ENCODE data around the gene CAPN10. TPM values are rescaled to one million over a fixed set of nuclear protein-coding genes. Genes with fewer than 3 reads are reported as not detected.

Gene CAPN10
- total RNA-seq, 1 donor from 2014 or later, result 24.9 TPM

- Histone ChIP-seq H3K27ac (ENCODE audit: low read depth, low read length) (no peak overlapping the region), H3K4me2 (ENCODE audit: low read length) (peak overlapping the region; percentile 98), H3K4me1 (ENCODE audit: insufficient read depth, low read length) (peaks cover 40% of the 10 kb centered on the region), H2AFZ (ENCODE audit: low read depth, low read length) (peak overlapping the region; percentile 64), H3K79me2 (ENCODE audit: insufficient read depth, low read length) (peaks cover 81% of the 10 kb centered on the region), H3K4me3 (ENCODE audit: insufficient read depth, low read depth, low read length) (peak overlapping the region; percentile 97), H3K36me3 (ENCODE audit: insufficient read depth, low read length) (peaks cover 4% of the 10 kb centered on the region), H4K20me1 (ENCODE audit: insufficient read depth, low read length) (peaks cover 79% of the 10 kb centered on the region), H3K9me3 (ENCODE audit: insufficient read depth, low read depth, low read length) (no peaks in the 10 kb centered on the region), H3K9ac (ENCODE audit: low read length) (peak overlapping the region; percentile 96), H3K27me3 (ENCODE audit: insufficient read depth, low read length) (no peaks in the 10 kb centered on the region)
- DNase-seq (ENCODE audit: low read depth), result no peak
- FAIRE-seq, result no peak
- peak overlapping the region; percentile 89 for H3K4me3 Mint-ChIP-seq (ENCODE audit: unreplicated experiment)
- no peak overlapping the region for H3K27ac Mint-ChIP-seq (ENCODE audit: unreplicated experiment)
- TF ChIP-seq EZH2 (IDR thresholded peaks at IDR 0.05; ENCODE audit: insufficient read depth, low read length) (no peak), CTCF (IDR thresholded peaks at IDR 0.05; ENCODE audit: insufficient read depth, low read depth, low read length) (peak; percentile 17)
- no peaks in the 10 kb centered on the region for H3K27me3 Mint-ChIP-seq (ENCODE audit: low read depth, unreplicated experiment)
- no peaks in the 10 kb centered on the region for H3K9me3 Mint-ChIP-seq (ENCODE audit: unreplicated experiment)
- no peaks in the 10 kb centered on the region for H3K36me3 Mint-ChIP-seq (ENCODE audit: low read depth, unreplicated experiment)
- H3K4me1 Mint-ChIP-seq (ENCODE audit: low read depth, unreplicated experiment), result peaks cover 39% of the 10 kb centered on the region
These were observed 626 bp downstream of the CAPN10 start for GRCh38 chr2:240586919-240587800.

GRCh38 chr2:240588006-240588655 lies 1.6 kb downstream of the CAPN10 start:
- no peak for FAIRE-seq
- peaks cover 30% of the 10 kb centered on the region for H3K4me1 Mint-ChIP-seq (ENCODE audit: low read depth, unreplicated experiment)
- H3K4me3 ChIP-seq (ENCODE audit: insufficient read depth, low read depth, low read length), result peak overlapping the region; percentile 97

More at GRCh38 chr2:240588006-240588655, 1.6 kb downstream of the CAPN10 start:
- Histone ChIP-seq H3K36me3 (ENCODE audit: insufficient read depth, low read length) (peaks cover 4% of the 10 kb centered on the region), H3K9me3 (ENCODE audit: insufficient read depth, low read depth, low read length) (no peaks in the 10 kb centered on the region), H3K27me3 (ENCODE audit: insufficient read depth, low read length) (no peaks in the 10 kb centered on the region), H3K9ac (ENCODE audit: low read length) (peak overlapping the region; percentile 96), H4K20me1 (ENCODE audit: insufficient read depth, low read length) (peaks cover 82% of the 10 kb centered on the region), H3K4me1 (ENCODE audit: insufficient read depth, low read length) (peaks cover 37% of the 10 kb centered on the region), H3K79me2 (ENCODE audit: insufficient read depth, low read length) (peaks cover 83% of the 10 kb centered on the region), H3K27ac (ENCODE audit: low read depth, low read length) (no peak overlapping the region), H3K4me2 (ENCODE audit: low read length) (peak overlapping the region; percentile 98), H2AFZ (ENCODE audit: low read depth, low read length) (no peak overlapping the region)
- H3K27ac Mint-ChIP-seq (ENCODE audit: unreplicated experiment), result no peak overlapping the region
- no peak for DNase-seq (ENCODE audit: low read depth)
- H3K4me3 Mint-ChIP-seq (ENCODE audit: unreplicated experiment), result peak overlapping the region; percentile 89
- no peaks in the 10 kb centered on the region for H3K36me3 Mint-ChIP-seq (ENCODE audit: low read depth, unreplicated experiment)
- no peaks in the 10 kb centered on the region for H3K9me3 Mint-ChIP-seq (ENCODE audit: unreplicated experiment)
- no peaks in the 10 kb centered on the region for H3K27me3 Mint-ChIP-seq (ENCODE audit: low read depth, unreplicated experiment)
- TF ChIP-seq CTCF (IDR thresholded peaks at IDR 0.05; ENCODE audit: insufficient read depth, low read depth, low read length) (no peak), EZH2 (IDR thresholded peaks at IDR 0.05; ENCODE audit: insufficient read depth, low read length) (no peak)
